GM21528 (cell line): ENCODE results near the gene FCAR.
"Not testable (repeated sequence)": the region's sequence is repeated elsewhere in the genome, so short reads cannot be mapped to it uniquely, and the experiment has no call there.

Source experiments
- ATAC-seq: cut with Tn5 transposase; IDR thresholded peaks from one replicate; pipeline ENCODE4 v1.9.1; 2021; ENCODE audit warnings: mild to moderate bottlenecking, moderate library complexity; ENCODE audit not compliant: unreplicated experiment, low FRiP score

The FCAR gene

DNA sequence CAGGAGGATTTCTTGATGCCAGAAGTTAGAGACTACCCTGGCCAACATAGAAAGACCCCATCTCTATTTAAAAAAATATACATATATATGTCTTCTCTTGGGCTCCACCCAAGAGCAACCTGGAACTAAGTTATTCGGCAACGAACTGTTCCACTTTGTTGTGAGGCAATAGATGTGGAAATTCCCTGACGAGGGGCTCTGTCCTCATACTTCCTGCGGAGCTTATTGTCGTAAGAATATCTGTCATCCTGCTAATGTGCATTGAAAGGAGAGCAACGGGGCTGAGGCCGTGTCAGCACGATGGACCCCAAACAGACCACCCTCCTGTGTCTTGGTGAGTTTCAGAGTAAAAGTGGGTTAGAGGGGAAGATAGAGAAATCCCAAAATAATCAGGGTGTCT lies at the start of gene FCAR:
Gene FCAR (plus strand): TSS at position 246 of the 400 bp plus-strand sequence. CDS start 55 bp downstream, at position 301.
- ATAC-seq = no peak

GRCh38 chr19:54824416-54824815 lies 49.6 kb upstream of the FCAR start:
- not testable (repeated sequence) for ATAC-seq

- not testable (repeated sequence) for ATAC-seq
Observed at GRCh38 chr19:54825326-54825725, 48.7 kb upstream of the FCAR start.

- not testable (repeated sequence) for ATAC-seq
Observed at GRCh38 chr19:54828064-54828463, 46.0 kb upstream of the FCAR start.

- ATAC-seq = not testable (repeated sequence)
Observed at GRCh38 chr19:54832496-54832895, 41.5 kb upstream of the FCAR start, which contains the start of gene KIR2DS4. Gene KIR2DS4, plus strand, starts transcription at chr19:54832676.

GRCh38 chr19:54835126-54835525 lies 38.9 kb upstream of the FCAR start:
- ATAC-seq = not testable (repeated sequence)

GRCh38 chr19:54837522-54837921 lies 36.5 kb upstream of the FCAR start:
- not testable (repeated sequence) for ATAC-seq

DNA sequence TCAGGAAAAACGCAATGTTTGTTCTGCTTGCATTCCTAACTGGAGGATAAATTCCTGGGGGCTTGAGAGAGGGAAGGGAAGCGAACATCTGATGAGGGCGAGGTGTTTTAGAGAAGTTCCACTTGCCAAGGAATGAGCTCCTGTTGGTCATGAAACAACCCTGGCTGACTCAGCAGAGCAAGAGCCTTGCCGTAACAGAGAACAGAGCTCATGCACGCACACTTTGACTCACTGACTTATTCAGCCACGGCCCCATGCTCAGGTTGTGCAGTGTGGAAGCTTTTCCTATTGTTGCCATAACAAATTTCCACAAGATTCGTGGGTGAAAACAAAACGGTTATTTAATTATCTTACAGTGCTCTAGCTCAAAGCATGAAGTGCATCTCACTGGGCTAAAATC lies 30.9 kb upstream of the FCAR start:
- ATAC-seq = not testable (repeated sequence)

DNA sequence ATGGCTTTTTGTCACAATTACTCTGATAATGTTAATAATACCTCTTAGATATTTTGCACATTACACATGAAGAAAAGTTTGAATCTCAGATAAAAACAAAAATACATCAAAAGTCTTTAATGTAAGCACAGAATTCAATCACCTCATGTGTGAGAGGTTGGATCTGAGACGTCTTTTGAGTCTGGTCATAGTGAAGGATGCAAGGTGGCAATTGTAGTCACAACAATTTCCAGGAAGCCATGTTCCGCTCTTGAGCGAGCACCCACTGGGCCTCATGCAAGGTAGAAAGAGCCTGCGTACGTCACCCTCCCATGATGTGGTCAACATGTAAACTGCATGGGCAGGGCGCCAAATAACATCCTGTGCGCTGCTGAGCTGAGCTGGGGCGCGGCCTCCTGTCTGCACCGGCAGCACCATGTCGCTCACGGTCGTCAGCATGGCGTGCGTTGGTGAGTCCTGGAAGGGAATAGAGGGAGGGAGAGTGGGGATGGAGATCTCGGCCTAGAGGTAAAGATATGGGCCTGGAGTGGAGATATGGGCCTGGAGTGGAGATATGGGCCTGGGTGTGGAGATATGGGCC lies 23.9 kb upstream of the FCAR start, which contains the start of gene KIR3DL2:
Gene KIR3DL2 (plus strand): TSS at position 383 of the 580 bp plus-strand sequence. CDS start 33 bp downstream, at position 416.
- ATAC-seq = not testable (repeated sequence)

DNA sequence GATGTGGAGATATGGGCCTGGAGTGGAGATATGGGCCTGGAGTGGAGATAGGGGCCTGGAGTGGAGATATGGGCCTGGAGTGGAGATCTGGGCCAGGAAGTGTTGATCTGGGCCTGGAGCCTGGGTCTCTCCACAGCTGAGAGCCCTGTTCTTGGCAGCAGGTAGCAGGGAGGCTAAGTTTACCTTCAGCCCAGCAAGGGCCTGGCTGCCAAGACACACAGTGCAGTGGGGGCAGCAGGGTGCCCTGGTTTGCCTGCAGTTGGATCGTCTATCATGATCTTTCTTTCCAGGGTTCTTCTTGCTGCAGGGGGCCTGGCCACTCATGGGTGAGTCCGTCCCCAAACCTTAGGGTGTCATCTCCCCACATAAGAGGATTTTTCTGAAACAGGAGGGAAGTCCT lies 23.1 kb upstream of the FCAR start:
- no peak for ATAC-seq

DNA sequence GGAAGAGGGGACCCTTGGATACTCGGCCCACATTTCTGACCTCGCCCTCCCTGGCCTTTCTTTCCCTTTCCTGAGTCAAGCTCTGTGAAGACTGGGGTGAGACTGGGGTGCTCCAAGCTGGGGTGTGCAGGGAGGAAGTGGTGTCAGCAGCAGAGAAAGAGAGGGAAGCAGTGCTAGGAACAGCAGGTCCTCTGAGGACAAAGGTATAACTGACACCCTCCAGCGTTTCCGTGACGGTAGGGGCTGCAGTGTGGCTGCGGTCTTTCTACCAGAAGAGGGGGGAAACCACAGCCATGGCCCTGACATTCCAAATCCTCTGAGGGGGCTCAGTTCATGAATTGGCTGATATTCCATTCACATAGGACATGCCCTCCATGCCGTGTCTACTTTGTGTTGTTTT lies 22.7 kb upstream of the FCAR start:
- no peak for ATAC-seq

DNA sequence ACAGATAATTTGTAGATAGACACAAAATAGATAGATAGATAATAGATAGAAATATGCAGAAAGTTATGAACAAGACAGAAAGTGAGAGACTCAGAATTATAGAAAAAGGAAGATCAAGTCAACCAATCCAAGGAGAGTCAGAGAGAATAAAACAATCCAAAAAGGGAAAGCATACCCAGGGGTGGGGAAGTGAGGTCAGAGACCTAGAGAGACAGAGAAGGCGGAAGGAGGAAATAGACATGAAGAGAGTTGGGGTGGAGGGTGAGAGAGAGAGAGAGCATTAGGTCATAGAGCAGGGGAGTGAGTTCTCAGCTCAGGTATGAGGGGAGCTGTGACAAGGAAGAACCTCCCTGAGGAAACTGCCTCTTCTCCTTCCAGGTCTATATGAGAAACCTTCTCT lies 18.8 kb upstream of the FCAR start:
- not testable (repeated sequence) for ATAC-seq

DNA sequence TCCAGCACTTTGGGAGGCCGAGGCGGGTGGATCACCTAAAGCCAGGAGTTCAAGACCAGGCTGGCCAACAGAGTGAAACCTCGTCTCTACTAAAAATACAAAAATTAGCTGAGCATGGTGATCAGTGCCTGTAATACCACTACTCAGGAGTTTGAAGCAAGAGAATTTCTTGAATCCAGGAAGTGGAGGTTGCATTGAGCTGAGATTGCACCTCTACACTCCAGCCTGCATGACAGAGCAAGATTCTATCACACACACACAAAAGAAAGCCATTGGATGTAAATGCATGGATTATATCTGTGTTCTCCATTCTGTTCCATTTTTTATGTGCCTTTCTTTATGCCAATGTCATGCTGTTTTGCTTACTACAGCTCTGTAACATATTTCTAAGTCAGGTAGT lies 15.6 kb upstream of the FCAR start:
- not testable (repeated sequence) for ATAC-seq

GRCh38 chr19:54859421-54859820 lies 14.6 kb upstream of the FCAR start:
- ATAC-seq = not testable (repeated sequence)

DNA sequence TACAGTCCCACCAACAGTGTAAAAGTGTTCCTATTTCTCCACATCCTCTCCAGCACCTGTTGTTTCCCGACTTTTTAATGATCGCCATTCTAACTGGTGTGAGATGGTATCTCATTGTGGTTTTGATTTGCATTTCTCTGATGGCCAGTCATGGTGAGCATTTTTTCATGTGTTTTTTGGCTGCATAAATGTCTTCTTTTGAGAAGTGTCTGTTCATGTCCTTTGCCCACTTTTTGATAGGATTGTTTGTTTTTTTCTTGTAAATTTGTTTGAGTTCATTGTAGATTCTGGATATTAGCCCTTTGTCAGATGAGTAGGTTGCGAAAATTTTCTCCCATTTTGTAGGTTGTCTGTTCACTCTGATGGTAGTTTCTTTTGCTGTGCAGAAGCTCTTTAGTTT lies 10.6 kb upstream of the FCAR start:
- ATAC-seq = not testable (repeated sequence)

DNA sequence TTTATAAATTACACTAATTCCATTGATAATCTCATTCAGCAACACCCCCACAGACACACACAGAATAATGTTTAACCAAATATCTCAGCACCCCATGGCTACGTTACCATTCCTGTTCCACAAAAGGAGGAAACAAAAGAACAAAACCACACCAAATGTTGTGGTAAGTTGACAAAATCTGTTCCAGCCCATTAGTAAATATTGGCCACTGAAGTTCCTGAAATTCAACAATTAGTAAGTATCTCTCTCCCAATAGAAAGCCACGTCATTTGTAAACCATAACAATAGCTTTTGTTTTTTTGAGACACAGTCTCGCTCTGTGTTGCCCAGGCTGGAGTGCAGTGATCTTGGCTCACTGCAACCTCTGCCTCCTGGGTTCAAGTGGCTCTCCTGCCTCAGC lies 2.3 kb upstream of the FCAR start:
- ATAC-seq = no peak

DNA sequence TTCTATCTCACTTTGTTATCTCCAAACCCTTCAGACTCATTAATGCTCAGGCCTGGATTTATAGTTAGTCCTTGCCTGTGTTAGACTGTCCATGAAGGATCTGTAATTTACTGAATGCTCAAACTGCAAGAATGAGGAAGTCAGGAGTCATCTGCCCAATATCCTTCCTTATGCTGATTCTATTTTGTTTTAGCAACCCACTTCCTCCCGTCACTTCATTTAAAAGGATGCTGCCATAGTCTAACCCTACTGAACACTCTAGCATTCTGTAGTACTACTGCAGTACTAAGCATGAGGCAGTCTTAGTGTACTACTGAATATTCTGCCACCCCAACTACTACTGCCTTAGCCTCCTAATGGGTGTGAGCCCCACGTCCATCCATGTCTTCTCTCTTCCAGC lies 1.5 kb downstream of the FCAR start:
- no peak for ATAC-seq

GRCh38 chr19:54877471-54877870 lies 3.4 kb downstream of the FCAR start:
- no peak for ATAC-seq

- no peak for ATAC-seq
Observed at GRCh38 chr19:54881884-54882283, 7.8 kb downstream of the FCAR start.

- no peak for ATAC-seq
Observed at GRCh38 chr19:54882758-54883157, 8.7 kb downstream of the FCAR start.

DNA sequence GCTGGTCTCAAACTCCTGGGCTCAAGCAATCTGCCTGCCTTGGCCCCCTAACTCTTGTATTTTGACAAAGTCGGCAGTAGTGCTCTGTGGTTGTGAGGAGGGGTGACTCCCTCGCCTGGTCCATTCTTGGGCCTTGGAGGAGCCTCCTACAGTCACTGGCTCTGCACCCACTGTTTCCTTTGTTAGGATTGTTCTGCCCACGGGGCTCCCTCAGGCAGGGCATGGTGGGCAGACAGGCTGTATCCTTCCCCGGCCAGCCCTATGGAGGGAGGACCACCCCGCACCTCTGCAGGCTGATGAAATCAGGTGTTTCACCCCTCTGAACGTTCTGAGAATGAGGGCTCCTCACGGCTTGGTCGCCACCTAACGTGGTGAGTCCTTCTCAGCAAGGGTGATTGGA lies 9.2 kb downstream of the FCAR start:
- ATAC-seq = no peak

GRCh38 chr19:54888239-54888638 lies 14.2 kb downstream of the FCAR start:
- no peak for ATAC-seq

GRCh38 chr19:54889566-54889965 lies 15.5 kb downstream of the FCAR start:
- ATAC-seq = no peak
